Measurements from ENCODE around the gene SMCR8. TPM values are rescaled to one million over a fixed set of nuclear protein-coding genes. Genes with fewer than 3 reads are reported as not detected.
"Not testable (repeated sequence)": the region's sequence is repeated elsewhere in the genome, so short reads cannot be mapped to it uniquely, and the experiment has no call there.

The SMCR8 gene
- total and polyA plus RNA-seq, 2 of the 8 experiments (the other 6 are each of a cell fraction or from before 2014, with no cell fraction given): 6.9 to 18.5 TPM

- H3K23ac ChIP-seq (ENCODE audit: insufficient read length); H4K8ac ChIP-seq (ENCODE audit: extremely low read depth, insufficient read depth, low read length); H3K9me3 ChIP-seq (ENCODE audit: insufficient read depth in 2 of 2, low read depth in 1 of 2, low read length in 1 of 2); H3K23me2 ChIP-seq (ENCODE audit: low read depth, low read length); H4K5ac ChIP-seq (ENCODE audit: insufficient read length, low read depth, low read length); H4K91ac ChIP-seq (replicated peaks; ENCODE audit: insufficient read length, low read length); H2BK12ac ChIP-seq (ENCODE audit: low read depth, low read length); H3K79me2 ChIP-seq (ENCODE audit: control insufficient read depth in 1 of 2, insufficient read depth in 2 of 2, low read length in 2 of 2); H2BK20ac ChIP-seq (ENCODE audit: low read length); H3K56ac ChIP-seq (replicated peaks; ENCODE audit: insufficient read length, low read depth, low read length); H3K27ac ChIP-seq (ENCODE audit: low read depth, low read length); DNase-seq (ENCODE audit: low read depth in 1 of 2, low spot score in 2 of 2); H3K4ac ChIP-seq (replicated peaks; ENCODE audit: insufficient read length, low read depth, low read length); H2BK120ac ChIP-seq (replicated peaks; ENCODE audit: low read depth, low read length); FAIRE-seq; H2AK5ac ChIP-seq (ENCODE audit: low read depth, low read length); H3K4me1 ChIP-seq (replicated peaks in 1 of 4; ENCODE audit: control insufficient read depth in 3 of 4, insufficient read depth in 4 of 4, low read length in 3 of 4); H3K79me1 ChIP-seq (ENCODE audit: low read depth, low read length); H2AFZ ChIP-seq (ENCODE audit: low read length); CTCF ChIA-PET (ENCODE audit: partially characterized antibody); H3K4me3 ChIP-seq (ENCODE audit: extremely low read depth in 1 of 4, insufficient read depth in 2 of 4, low read depth in 3 of 4, low read length in 4 of 4); H2BK15ac ChIP-seq (ENCODE audit: low read length); H3K9ac ChIP-seq (replicated peaks in 1 of 4; ENCODE audit: extremely low read depth in 1 of 4, low read depth in 3 of 4, low read length in 3 of 4); H3K18ac ChIP-seq (ENCODE audit: extremely low read depth, low read length); H3K4me2 ChIP-seq (ENCODE audit: insufficient read depth in 1 of 2, low read depth in 2 of 2, low read length in 2 of 2); H4K20me1 ChIP-seq (replicated peaks in 1 of 2; ENCODE audit: control insufficient read depth in 1 of 2, insufficient read depth in 2 of 2, low read length in 2 of 2); H2BK5ac ChIP-seq (ENCODE audit: low read depth, low read length); H3K14ac ChIP-seq (ENCODE audit: insufficient read length); H3K27me3 ChIP-seq (replicated peaks in 1 of 4; ENCODE audit: control insufficient read depth in 3 of 4, extremely low read depth in 1 of 4, insufficient read depth in 3 of 4, low read length in 3 of 4): not testable (repeated sequence)
- WGBS, 2 experiments (ENCODE audit: extremely low coverage in 1 of 2, insufficient coverage in 1 of 2, insufficient read length in 1 of 2, insufficient replicate concordance in 2 of 2, low coverage in 1 of 2, low lambda C conversion rate in 2 of 2, missing lambda C conversion rate in 1 of 2): 94% methylated on average over 13 of the region's 13 CpGs; no CpG with 5 or more reads in 1 of the 2 experiments
- POLR2A ChIA-PET (ENCODE audit: partially characterized antibody): interaction anchor here (1.2 kb wide), 1 partner anchor 24 kb away, joined by 3 read pairs; no protein-coding TSS in a partner anchor
- H3K36me3 ChIP-seq (ENCODE audit: control insufficient read depth in 2 of 4, insufficient read depth in 4 of 4, low read length in 3 of 4): peaks cover 28 to 86% (median 69%) of the 10 kb centered on the region in 4 experiments
Measured at GRCh38 chr17:18303206-18303605, 11.9 kb upstream of the SMCR8 start.
